ENCODE results near the gene CD52. TPM values are rescaled to one million over a fixed set of nuclear protein-coding genes. Genes with fewer than 3 reads are reported as not detected.
"Not testable (repeated sequence)": the region's sequence is repeated elsewhere in the genome, so short reads cannot be mapped to it uniquely, and the experiment has no call there.

The CD52 gene
- total RNA-seq, 2 donors from 2014 or later = 4.9 to 5.8 TPM

DNA sequence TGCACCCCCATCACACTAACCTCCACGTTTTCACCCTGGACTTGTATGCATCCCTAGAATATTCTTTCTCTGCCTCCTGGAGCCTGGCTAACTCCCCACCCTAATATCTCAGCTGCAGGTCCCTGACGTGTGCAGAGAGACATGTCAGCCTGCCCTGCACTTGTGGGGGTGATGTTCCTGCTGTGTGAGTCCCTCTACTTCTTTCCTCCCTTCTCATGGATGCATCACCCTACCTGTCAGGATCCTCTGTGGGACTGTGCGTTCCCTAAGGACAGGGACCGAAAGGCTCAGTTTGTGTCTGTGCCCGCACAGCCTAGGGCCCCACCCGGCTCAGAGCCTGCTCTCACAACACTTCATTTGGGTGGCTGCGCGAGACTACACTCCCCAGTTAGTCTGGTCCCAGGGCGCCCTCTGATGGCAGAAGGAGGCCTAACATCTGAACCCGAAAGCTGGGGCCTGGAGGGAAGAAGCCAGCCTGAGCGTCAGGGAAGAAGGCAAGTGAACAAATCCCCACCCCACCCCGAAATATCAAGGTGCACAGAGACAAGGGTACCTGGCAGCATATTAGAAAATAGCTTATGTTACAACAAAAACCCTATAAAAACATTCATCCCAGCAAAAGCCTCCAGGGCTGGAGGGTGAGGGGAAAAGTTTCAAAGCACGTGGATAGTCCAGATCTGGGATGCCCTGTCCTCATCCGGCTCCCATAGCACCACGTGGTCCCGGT is 3.7 kb downstream of the CD52 start:
- peak; percentile 64 to 91 for TF ChIP-seq CTCF (IDR thresholded peaks at IDR 0.05)
- Histone ChIP-seq H3K36me3 (no peaks in the 10 kb centered on the region), H3K27ac (no peak overlapping the region), H3K9me3 (no peaks in the 10 kb centered on the region), H3K4me1 (peaks cover 0 to 5% of the 10 kb centered on the region in 2 donors), H3K4me3 (no peak overlapping the region), H3K27me3 (no peaks in the 10 kb centered on the region)
- DNase-seq (ENCODE audit: low spot score) = peak; percentile 95

- H3K4me3 ChIP-seq = no peak overlapping the region
- no peaks in the 10 kb centered on the region for H3K9me3 ChIP-seq
- peaks cover 0 to 5% of the 10 kb centered on the region in 2 donors for H3K4me1 ChIP-seq
- DNase-seq (ENCODE audit: low spot score) = no peak
- H3K36me3 ChIP-seq = no peaks in the 10 kb centered on the region
- no peaks in the 10 kb centered on the region for H3K27me3 ChIP-seq
- H3K27ac ChIP-seq = no peak overlapping the region
- TF ChIP-seq CTCF (IDR thresholded peaks at IDR 0.05) = no peak
These were observed 4.2 kb downstream of the CD52 start for GRCh38 chr1:26322042-26322331.

GRCh38 chr1:26323382-26323781 is 5.6 kb downstream of the CD52 start:
- no peak for TF ChIP-seq CTCF (IDR thresholded peaks at IDR 0.05)
- Histone ChIP-seq H3K27me3 (no peaks in the 10 kb centered on the region), H3K4me1 (peaks cover 0 to 5% of the 10 kb centered on the region in 2 donors), H3K27ac (no peak overlapping the region), H3K36me3 (no peaks in the 10 kb centered on the region), H3K9me3 (no peaks in the 10 kb centered on the region), H3K4me3 (no peak overlapping the region)
- DNase-seq (ENCODE audit: low spot score) = no peak

DNA sequence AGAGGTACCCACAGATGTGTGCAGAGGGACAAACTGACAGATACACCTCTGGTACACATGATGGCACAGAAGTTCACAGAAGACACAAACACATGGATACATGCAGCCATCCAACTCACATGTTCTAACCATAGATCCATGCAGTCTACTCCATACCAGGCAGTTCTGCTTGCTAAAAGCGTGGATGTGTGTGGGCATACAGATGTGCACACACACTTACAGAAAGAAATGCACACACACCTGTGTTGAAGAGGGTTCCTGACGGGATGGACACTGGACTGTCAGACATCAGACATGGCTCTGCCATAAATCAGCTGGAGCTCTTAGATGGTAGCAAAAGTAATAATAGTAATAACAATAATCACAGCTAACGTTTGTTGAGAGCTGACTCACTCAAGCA is 6.8 kb downstream of the CD52 start:
- Histone ChIP-seq H3K27ac (no peak overlapping the region), H3K27me3 (no peaks in the 10 kb centered on the region), H3K4me3 (no peak overlapping the region), H3K36me3 (no peaks in the 10 kb centered on the region), H3K4me1 (peaks cover 0 to 5% of the 10 kb centered on the region in 2 donors), H3K9me3 (no peaks in the 10 kb centered on the region)
- TF ChIP-seq CTCF (IDR thresholded peaks at IDR 0.05) = no peak
- DNase-seq (ENCODE audit: low spot score) = no peak

DNA sequence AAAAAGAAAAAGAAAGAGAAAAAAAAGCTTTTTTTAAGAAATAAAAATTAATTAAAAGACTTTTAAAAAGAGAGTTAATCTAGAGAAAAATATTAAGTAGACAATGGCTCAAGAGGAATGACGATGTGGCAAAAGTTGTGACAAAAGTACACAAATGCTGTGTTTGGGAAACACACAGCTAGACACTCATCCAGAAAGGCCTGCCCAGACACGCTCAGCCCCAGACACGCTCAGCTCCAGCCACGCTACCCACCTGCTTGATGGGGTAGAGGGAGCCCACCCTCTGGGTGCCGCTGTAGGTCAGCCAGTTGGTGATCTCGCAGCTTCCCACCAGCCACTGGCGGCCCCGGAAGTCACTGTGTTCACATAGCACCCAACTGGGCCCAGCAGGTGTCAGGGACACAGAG is 10.2 kb downstream of the CD52 start:
- no peak for TF ChIP-seq CTCF (IDR thresholded peaks at IDR 0.05)
- Histone ChIP-seq H3K36me3 (no peaks in the 10 kb centered on the region), H3K27ac (no peak overlapping the region), H3K27me3 (no peaks in the 10 kb centered on the region), H3K4me3 (no peak overlapping the region), H3K9me3 (no peaks in the 10 kb centered on the region), H3K4me1 (no peaks in the 10 kb centered on the region)
- no peak for DNase-seq (ENCODE audit: low spot score)

GRCh38 chr1:26328597-26328996 is 10.8 kb downstream of the CD52 start:
- Histone ChIP-seq H3K36me3 (no peaks in the 10 kb centered on the region), H3K4me3 (no peak overlapping the region), H3K27ac (no peak overlapping the region), H3K9me3 (no peaks in the 10 kb centered on the region), H3K27me3 (no peaks in the 10 kb centered on the region), H3K4me1 (no peaks in the 10 kb centered on the region)
- no peak for TF ChIP-seq CTCF (IDR thresholded peaks at IDR 0.05)
- no peak for DNase-seq (ENCODE audit: low spot score)

- H3K4me3 ChIP-seq; H3K36me3 ChIP-seq; H3K27me3 ChIP-seq; DNase-seq (ENCODE audit: low spot score); H3K4me1 ChIP-seq; H3K9me3 ChIP-seq; H3K27ac ChIP-seq: not testable (repeated sequence)
These were observed 11.6 kb downstream of the CD52 start for GRCh38 chr1:26329380-26329779.
